Activated T-helper 17 cell treated with anti-CD3 and anti-CD28 coated beads, Interleukin-2, amount 50 U/mL, for 72 hours (primary cell): ENCODE results near the gene OR5V1. TPM values are rescaled to one million over a fixed set of nuclear protein-coding genes. Genes with fewer than 3 reads are reported as not detected.

Experiments used
- ATAC-seq: fragments of 150-1000 bp; cut with Tn5 transposase; replicated peaks from 2 replicates; pipeline ENCODE4 v1.10.0; 2021; ENCODE audit warnings: mild to moderate bottlenecking, moderate library complexity
- H3K27ac Mint-ChIP-seq: one replicate; pipeline ENCODE4 v1.8.0; 2022; ENCODE audit warnings: mixed read lengths
- H3K27me3 Mint-ChIP-seq: one replicate; pipeline ENCODE4 v1.8.0; 2022; ENCODE audit warnings: mixed read lengths
- H3K36me3 Mint-ChIP-seq: one replicate; pipeline ENCODE4 v1.8.0; 2022; ENCODE audit warnings: low read depth, mild to moderate bottlenecking, mixed read lengths
- H3K4me1 Mint-ChIP-seq: one replicate; pipeline ENCODE4 v1.8.0; 2022; ENCODE audit warnings: mixed read lengths
- H3K4me3 Mint-ChIP-seq: one replicate; pipeline ENCODE4 v1.8.0; 2022; ENCODE audit warnings: mild to moderate bottlenecking, mixed read lengths
- H3K9me3 Mint-ChIP-seq: one replicate; pipeline ENCODE4 v1.8.0; 2022; ENCODE audit warnings: mixed read lengths
- total RNA-seq, 2 donors: library from RNA; stranded (reverse); gene quantifications; one replicate each; pipeline ENCODE4 v1.2.3, GENCODE V29; 2022

OR5V1 gene
- total RNA-seq, 2 donors from 2014 or later, result not detected

GRCh38 chr6:29319931-29320330 is 48.7 kb downstream of the OR5V1 start:
- Mint-ChIP-seq H3K4me3 (no peak overlapping the region), H3K9me3 (no peaks in the 10 kb centered on the region), H3K27ac (no peak overlapping the region), H3K27me3 (peaks cover 26% of the 10 kb centered on the region), H3K36me3 (no peaks in the 10 kb centered on the region), H3K4me1 (no peaks in the 10 kb centered on the region)
- no peak for ATAC-seq

Other genes starting within 250 kb of the OR5V1 start
- gene OR2J2, start 198.0 kb downstream of the OR5V1 start, total RNA-seq, result not detected
- gene OR14J1, start 67.2 kb downstream of the OR5V1 start, total RNA-seq, result not detected
- gene OR12D3, start 6.4 kb upstream of the OR5V1 start, total RNA-seq, result not detected
- gene OR12D2, start 26.8 kb upstream of the OR5V1 start, total RNA-seq, result not detected
- not detected for gene OR12D1, start 46.1 kb upstream of the OR5V1 start, total RNA-seq
- not detected for gene OR10C1, start 70.4 kb upstream of the OR5V1 start, total RNA-seq
- not detected for gene OR11A1, start 88.2 kb upstream of the OR5V1 start, total RNA-seq
- not detected for gene OR2H1, start 88.3 kb upstream of the OR5V1 start, total RNA-seq
- not detected for gene MAS1L, start 119.1 kb upstream of the OR5V1 start, total RNA-seq
- 1 to 10 TPM in 1 of 2 donors, under 1 TPM in 1; 0.84 to 3.7 TPM for gene UBD, start 190.9 kb upstream of the OR5V1 start, total RNA-seq
- gene OR2H2, start 216.3 kb upstream of the OR5V1 start, total RNA-seq, result not detected